Activated T-helper 1 cell treated with anti-CD3 and anti-CD28 coated beads, Interleukin-2, amount 50 U/mL, for 16 hours (primary cell): ENCODE measurements around the gene MRPL49.
"Not testable (repeated sequence)": the region's sequence is repeated elsewhere in the genome, so short reads cannot be mapped to it uniquely, and the experiment has no call there.

Experiments
- DNase-seq, 2 donors: peaks; one replicate each; pipeline ENCODE4 v3.0.0-alpha.2; 2020; ENCODE audit warnings: low read depth in 1 of 2, low spot score in 1 of 2

The MRPL49 gene

DNA sequence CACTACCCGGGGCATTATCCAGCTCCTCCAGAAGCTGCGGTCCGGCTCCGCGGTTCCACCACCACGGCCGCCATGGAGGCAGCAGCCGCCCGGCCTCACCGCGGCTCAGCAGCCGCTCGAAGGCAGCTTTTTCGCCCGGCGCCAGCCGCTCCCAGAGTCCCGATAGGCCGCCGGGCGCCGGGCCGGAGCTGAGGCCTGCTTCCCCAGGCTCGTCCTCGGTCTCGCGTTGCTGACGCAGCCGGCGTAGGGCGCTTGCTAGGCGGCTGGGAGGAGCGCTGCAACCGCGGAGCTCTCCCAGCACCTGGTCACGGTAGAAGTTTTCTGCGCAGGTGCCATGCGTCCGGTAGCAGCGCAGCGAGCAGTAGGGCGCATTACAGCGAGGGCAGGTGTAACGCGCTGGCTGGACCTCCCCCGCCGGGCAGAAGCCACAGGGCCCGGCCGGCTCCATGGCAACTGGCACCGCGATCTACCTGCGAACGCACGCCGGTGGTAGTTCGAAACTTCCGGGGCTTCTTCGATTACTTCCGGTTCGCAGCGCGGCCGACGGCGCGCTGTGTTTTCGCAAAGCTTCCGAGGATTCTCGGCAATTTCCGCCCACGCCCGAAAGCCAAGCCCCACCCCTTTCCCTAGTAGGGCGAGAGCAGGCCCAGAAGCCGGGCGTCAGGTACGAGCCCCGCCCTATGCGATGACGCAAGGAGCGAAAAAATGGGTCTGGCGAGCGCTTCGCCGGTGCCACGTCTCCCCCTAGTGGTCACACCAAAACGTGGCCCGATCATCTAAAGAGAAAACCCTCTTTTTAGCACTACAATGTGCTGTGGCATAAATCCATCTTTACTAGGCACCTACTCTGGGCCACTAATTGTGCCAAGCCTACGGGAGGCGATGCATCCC lies 4.7 kb upstream of the MRPL49 start, which contains the start of gene ZNHIT2:
Gene ZNHIT2 (minus strand): TSS at position 496 of the 891 bp plus-strand sequence. CDS start 48 bp downstream, at position 448.
- peak; percentile 99 to 100 for DNase-seq

DNA sequence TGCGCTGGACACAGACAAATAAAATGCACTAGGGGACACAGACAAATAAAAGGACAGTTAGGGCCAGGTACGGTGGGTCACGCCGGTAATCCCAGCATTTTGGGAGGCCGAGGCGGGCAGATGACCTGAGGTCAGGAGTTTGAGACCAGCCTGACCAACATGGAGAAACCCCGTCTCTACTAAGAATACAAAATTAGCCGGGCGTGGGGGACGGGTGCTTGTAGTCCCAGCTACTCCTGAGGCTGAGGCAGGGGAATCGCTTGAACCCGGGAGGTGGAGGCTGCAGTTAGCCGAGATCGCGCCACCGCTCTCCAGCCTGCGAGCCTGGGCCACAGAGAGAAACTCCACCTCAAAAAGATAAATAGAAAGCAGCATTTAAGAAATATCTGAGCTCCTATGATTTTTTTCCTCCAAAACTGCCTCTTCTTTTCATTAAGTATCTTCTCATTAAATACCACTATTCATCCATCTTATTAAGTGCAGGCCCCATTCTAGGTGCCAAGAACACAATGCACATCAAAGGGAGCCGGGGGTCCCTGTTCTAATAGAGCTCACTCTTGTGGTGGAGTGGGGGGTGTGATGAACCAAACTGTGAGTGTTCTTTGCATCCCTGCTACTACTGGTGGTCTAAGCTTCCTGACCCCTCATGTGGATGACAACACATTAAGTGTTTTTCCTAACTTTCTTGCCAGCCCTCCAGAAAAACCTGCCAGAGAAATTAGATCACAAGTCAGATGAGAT lies 3.9 kb upstream of the MRPL49 start:
- DNase-seq, result no peak

DNA sequence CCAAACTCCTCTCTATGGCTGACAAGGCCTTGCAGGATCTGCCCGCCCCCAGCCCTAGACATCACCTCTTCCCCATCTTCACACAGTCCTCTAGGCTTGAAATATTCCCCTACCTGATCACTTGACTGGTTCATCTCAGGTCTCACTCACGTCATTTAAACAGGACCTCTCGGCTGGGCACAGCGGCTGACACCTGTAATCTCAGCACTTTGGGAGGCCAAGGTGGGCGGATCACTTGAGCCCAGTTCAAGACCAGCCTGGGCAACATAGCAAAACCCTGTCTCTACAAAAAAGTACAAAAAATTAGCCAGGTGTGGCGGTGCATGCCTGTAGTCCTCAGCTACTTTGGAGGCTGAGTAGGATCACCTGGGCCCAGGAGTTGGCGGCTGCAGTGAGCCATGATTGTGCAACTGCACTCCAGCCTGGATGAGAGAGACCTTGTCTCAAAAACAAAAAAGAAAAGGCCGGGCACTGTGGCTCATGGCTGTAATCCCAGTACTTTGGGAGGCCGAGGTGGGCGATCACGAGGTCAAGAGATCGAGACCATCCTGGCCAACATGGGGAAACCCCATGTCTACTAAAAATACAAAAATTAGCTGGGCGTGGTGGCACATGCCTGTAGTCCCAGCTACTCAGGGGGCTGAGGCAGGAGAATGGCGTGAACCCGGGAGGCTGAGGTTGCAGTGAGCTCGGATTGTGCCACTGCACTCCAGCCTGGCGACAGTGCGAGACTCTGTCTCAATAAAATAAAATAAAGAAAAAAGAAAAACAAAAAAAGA lies 3.0 kb upstream of the MRPL49 start:
- not testable (repeated sequence) for DNase-seq

DNA sequence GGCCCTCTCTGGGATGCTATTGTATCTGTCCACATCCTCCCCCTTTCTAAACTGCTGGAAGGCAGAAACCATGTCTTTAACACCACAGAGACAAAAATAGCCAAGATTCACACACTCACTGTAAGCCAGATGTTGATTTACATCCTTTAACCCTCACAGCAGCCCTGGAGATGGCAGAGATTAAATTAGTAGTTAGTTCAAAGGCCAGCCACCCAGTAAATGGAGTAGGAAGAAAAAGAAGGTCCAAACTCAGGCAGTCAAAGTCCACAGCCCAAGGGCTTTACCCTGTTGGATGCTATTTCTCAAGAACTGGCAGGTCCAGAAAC lies 2.5 kb upstream of the MRPL49 start:
- no peak for DNase-seq

DNA sequence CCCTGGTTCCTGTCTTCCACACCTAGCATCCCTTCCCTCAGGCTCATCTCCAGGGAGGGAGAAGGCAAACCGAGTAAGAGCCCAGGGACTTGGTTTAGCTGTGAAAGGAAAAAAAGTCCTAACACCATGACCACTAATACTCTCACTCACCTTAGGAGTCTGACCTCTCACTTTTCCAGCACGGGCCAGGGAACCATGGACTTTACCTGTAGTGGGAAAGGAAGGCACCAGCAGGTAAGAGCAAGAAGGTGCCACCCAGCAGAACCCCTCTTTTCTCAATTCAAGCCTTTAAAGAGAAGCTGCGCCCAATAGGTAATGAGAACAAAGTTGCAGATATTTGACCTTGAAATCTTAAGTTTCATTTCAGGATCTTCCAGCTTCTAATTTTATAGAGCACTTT lies 1.3 kb upstream of the MRPL49 start:
- no peak for DNase-seq

DNA sequence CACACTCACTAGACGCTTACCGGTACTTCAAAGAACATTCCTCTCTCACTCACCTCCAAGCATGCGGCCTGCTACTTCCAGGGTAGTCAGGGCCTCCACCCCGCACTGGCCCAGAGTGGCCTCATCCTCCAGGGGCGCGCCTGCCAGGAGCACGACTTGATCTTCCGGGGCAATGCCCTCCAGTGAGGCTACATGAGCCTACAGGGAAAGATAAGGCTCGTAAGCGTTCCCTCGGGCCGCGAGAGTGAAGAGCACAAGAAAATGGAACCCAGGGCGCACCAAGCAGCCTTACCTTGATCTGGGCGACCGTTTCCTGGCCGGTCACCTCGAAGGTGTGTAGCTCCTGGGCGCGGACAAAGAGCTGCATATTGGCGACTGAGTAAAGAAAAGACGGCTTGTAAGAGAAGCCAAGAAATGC lies 665 bp upstream of the MRPL49 start:
- DNase-seq, result no peak

DNA sequence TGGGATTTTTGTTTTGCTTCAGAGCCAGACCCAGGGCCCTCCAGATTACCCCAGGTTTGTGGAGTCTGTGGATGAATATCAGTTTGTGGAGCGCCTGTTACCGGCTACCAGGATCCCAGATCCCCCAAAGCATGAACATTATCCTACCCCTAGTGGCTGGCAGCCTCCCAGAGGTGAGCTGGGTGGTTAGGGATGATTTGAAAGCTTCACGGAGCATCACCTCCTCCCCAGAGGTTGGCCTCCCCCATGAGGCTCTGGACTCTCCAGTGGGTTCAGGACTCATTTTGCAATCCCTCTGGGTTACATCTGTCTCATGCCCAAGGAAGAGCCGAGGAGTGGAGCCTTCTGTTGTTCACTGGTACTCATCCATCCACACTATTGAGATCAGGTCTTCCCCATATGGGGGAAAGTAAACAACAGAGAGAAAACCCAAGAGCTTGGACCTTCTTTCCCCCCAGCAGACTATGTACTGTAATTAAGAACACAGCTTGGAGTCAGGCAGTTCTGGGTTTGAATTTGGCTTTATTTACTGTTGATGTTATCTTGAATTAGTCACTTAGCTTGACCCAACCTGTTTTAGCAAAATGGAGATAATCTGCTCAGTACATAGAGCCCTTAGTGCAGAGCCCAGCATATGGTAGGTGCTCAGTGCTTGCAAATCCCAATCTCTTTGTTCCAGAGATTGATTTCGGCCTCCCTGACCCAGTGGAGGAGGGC lies 2.5 kb downstream of the MRPL49 start:
- no peak for DNase-seq

DNA sequence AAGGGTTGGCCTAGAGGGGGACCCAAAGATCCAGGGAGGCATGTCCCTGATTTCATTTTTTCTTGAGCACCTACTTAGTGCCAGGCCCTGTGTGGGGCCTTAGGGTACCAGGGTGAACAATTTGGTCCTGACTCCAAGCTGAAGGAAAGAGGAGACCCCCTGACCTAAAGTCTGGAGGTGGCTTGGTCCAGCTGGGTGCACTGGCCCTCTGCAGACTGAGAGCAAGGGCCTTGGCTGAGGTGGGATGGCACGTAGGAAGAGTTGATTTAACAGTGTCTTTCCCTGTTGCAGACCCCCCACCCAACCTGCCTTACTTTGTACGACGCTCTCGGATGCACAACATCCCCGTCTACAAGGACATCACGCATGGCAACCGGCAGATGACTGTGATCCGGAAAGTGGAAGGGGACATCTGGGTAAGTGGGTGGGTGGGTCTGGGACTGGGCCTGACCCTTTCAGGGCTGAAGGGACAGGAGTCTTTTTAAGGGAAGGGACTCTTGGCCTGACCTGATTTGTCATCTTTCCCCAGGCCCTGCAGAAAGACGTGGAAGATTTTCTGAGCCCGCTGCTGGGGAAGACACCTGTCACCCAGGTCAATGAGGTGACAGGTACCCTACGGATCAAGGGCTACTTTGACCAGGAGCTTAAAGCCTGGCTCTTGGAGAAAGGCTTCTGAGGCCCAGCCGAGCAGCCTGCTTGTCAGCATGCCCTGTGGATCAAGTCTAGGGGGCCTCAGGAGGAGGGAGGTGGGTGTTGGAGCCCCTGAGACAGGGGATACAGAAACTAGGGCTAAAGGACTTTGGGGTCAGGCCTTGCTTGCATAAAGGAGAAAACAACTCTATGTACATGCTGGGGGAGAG lies 3.3 kb downstream of the MRPL49 start:
- no peak for DNase-seq

DNA sequence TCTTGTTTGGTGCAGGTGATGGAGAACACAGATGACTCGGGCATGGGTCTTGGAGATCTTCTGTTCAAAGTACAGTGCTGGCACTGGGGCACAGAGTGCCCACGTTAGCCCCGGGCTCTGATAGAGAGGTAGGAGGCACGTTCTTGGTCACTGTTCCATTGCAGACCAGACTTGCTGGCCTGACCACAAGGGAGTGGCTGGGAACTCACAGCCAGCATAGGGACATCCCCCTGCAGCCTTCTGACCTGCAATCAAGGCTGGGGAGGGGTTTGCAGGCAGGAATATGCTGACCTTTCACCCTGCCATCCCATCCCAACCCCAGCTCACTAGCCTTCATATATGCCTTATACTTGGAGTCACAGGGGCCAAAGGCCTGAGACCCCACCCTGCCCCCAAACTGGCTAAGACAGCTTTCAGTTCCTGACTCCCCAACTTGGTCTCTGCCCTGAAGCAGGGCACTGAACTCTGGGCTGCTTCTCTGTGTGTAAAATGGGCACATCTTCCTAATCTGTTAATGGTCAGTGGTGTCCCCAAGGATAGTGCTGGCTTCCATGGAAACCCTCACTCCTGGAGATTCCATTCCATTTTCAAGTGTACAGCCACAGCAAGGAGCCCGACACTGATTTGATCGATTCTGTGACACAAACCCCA lies 4.6 kb downstream of the MRPL49 start:
- no peak for DNase-seq

DNA sequence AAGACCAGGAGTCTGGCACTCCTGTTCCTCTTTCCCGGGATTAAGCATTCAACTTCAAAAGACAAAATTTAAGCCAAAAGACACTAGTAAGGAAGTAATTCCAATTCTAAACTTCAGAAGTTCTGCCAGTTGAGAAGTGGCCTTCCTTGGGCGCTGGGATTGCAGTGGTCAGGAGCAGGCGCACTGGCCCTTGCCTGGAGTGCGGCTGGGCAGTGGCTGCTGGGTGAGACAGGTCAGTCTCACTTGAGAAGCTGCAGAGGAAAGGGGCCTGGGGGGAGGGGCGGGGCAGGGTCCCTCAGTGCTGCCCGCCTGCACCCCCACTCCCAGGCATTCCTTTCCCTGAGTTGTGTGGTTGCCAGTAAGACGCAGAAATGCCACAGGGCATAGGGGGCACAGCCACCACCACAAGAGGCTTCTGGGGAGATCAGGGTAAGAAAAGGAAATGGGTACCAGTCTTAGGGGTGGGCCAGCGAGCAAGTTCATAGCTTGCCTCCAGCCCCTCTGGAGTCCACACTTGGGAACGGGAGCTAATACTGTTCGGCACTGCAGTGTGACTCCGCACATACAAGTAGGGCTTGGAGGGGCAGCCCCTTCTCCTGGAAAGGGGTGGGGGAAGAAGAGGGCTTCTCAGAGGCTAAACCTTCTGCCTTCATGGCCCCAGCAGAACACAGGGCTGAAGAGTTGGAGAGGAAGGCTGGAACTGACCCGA lies 5.5 kb downstream of the MRPL49 start:
- no peak for DNase-seq

DNA sequence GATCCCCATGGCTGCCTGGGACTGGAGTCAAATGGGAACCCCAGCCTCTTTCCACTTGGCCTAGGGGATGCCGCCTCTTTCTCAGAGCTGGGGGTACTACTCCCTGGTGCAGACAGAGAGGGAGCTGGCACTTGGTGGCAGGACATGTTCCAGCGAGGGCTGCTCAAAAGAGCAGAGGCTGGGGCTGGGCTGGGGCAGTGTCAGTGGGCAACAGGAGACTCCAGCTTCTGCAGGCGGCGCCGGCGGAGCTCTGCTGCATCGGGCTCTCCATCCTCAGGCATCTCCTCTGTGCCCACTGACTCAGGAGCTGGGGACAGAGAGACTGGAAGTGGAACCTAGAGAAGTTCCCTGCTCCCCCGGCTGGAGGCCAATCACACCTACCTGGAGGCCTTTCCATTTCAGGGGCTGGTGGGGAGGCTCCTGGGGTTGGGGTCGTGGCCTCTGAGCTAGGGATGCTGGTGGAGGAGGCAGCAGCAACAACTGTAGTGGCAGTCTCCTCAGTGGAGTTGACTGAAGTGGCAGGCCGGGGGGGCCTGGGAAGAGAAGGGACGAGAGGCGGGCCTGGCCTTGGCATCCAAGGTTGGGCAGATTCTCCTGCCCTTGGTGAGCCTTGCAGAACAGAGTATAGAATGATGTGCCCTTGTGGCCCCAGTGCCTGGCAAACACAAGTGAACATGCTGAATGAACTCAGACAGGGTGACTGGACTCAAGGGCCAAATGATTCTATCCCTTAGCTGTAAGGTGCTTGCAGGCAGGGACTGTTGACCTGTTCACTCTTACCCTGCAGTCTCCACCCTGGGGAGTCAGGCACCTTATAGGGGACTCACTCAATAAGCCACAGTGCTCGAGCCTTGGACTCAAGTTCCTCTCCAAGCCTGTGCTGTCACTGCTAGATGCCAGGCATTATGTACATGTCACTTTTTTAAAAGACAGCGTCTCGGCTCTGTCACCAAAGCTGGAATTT lies 6.3 kb downstream of the MRPL49 start:
- DNase-seq, result no peak

DNA sequence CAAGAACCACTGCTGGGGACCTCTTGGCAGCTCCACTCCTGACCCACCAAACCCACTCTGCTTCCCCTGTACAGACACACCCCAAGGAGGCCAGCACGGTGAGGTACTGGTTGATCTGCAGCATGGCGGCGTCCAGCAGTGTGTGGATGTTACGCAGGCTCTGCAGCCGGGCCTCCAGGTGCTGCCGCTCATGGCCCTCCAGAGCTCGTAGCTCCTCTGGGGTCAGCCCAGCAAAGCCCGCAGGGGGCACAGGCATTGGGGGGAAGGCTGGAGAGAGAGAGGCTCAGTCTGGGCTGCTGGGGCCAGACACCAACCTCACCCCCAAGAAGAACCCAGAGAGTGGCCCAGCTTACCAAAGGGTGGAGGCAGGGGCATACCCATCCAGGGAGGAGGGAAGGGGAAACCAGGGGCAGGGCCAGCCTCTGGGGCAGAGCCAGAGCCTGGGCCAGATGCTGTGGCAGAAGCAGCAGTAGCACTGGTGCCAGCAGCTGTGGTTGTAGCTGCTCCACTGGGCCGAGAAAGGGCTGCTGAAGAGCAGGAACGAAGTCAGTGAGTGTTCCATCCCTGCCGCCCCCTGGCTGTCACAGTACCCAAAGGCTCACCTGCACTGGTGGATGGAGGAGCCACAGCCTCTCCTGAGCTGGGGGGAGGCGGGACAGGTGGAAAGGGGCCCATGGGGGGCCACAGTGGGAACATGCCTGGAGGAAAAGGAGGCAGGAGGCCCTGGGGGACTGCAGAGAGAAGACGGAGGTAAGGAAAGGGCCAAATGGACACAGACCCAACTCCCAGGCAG lies 7.7 kb downstream of the MRPL49 start:
- DNase-seq, result no peak

DNA sequence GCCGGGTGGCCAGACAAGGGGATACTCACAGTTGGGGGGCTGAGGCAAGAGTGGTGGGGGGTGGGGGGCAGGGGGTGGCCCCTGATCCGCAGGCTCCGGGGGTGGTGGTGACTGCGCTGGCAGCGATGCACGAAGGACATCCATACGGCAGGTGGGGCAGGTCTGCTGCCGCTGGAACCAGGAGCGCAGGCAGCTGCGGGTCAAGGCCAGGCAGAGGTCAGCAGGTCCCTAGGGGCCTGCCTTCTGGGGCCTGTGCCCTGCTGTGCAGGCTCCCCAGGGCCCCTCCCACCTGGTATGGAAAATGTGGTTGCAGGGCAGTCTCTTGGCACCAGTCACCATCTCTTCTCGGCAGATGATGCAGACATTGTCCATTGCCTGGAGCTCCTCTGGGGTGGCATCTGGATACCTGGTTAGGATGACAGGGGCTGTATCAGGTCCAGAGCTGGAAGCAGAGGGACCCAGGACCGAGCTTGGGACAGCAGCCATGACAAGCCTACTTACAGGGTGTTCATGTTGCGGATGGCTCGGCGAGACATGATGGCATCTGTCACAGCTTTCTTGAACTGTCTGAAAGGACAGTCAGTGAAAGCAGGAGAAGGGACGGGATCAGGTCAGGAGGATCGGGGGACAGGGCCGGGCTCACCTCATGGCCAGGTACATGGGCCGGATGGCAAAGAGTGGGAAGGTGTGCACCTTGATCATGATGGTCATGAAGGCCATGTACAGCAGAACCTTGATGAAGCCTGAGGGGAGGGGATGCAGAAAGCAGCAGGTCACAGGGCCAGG lies 8.7 kb downstream of the MRPL49 start:
- no peak for DNase-seq

DNA sequence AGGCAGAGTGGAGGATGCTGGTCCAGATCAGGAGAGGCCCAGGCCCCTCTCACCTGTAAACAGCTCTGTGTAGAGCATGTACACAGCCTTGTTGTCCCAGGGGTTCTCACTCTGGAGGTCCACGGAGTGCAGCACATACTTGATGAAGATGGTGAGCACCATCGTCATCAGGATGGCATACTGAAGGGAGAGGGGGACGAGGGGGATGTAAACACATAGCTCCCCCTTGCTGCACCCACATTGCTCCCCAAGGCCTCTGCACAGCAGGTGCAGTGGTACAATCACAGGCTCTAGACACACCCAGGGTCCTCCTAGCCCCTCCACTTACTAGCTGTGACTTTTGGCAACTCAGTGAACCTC lies 9.3 kb downstream of the MRPL49 start:
- no peak for DNase-seq

DNA sequence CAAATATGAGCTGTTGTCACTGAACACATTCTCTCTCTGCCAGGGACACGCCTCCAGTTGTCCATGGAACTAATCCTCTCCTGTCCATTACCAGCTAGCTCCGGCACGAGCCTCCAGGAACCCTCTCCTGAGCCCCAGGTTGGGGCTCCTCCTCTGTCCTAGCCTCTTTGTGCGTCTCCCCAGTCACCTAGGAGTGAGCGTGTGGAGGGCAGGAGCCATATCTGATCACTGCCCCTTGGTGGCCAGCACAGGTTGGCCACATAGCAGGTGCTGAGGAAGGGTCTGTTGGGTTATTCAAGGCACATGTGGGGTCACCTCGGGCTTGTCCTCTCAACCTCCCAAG lies 9.7 kb downstream of the MRPL49 start:
- no peak for DNase-seq

DNA sequence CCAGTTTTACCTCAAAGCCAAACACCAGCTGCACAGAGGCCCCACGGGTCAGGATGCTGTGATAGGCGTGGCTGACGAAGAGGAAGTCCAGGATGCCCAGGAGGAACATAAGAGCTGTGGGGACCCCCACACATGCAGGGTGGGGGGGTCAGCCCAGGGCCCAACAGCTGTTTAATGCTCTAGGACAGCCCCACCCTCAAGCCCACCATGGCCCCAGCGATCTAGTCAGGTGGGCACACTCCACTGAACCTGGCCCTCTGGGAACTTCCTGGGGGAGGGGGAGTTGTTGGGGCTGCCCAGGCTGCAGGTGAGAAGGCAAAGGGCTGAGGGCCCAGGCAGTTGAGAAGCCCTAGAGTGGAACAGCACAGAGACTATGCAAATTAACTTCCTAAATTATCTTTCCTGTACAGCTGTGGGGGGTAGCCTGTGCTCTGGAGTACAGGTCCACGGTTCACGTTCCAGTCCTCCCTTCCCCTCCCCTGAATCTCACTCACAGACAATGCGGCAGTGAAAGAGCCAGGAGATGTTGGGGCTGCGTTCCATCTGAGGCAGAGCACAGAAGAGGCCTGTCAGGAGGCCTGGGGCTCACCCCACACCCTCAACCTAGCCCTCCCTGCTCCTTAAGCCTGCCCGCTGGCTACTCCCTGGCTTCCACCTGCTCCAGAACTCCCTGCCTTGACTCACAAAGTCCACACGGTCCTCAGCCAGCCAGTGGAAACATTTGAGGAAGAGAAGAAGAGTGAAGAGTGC lies 10.3 kb downstream of the MRPL49 start:
- no peak for DNase-seq
